ENCODE results near the gene GTF2IRD1. TPM values are rescaled to one million over a fixed set of nuclear protein-coding genes. Genes with fewer than 3 reads are reported as not detected.
A peak's percentile ranks its signal among the peaks of the same experiment; 100 is the strongest.

GTF2IRD1 gene
- total RNA-seq, 1 donor from 2014 or later, result 80.8 TPM

DNA sequence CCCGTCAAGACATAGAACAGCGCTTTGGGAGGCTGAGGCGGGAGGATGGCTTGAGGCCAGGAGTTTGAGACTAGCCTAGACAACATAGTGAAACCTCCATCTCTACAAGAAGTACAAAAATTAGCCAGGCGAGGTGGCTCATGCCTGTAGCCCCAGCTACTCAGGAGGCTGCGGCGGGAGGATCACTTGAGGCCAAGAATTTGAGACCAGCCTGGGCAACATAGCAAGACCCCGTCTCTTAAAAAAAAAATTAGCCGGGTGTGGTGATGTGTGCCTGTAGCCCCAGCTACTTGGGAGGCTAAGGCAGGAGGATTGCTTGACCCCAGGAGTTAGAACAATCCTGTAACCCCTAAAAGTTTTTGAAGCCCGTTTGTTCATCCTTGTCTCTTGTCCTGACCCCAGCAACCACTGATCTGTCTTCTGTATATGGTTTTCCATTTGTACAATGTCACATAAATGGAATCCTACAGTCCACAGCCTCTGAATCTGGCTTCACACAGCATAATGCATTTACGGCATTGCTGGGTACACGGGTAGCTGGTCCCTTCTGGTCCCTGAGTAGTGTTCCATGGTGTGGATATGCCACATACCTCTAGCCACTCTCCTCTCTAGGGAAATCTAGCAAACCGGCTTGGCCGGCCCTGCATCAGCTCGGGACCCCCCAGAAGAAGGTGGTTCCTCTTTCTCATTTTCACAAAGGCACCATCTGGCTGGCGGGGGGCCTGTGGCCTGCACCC is 8.4 kb downstream of the GTF2IRD1 start:
- H3K27me3 Mint-ChIP-seq (ENCODE audit: low read depth), result no peaks in the 10 kb centered on the region
- H3K4me1 Mint-ChIP-seq, result peaks cover 36% of the 10 kb centered on the region
- no peak overlapping the region for H3K4me3 Mint-ChIP-seq
- DNase-seq (ENCODE audit: low spot score in 2 of 2, unreplicated experiment in 2 of 2), result no peak
- H3K36me3 Mint-ChIP-seq, result peaks cover 3% of the 10 kb centered on the region
- H3K9me3 Mint-ChIP-seq, result no peaks in the 10 kb centered on the region
- TF ChIP-seq, protein P1, sequence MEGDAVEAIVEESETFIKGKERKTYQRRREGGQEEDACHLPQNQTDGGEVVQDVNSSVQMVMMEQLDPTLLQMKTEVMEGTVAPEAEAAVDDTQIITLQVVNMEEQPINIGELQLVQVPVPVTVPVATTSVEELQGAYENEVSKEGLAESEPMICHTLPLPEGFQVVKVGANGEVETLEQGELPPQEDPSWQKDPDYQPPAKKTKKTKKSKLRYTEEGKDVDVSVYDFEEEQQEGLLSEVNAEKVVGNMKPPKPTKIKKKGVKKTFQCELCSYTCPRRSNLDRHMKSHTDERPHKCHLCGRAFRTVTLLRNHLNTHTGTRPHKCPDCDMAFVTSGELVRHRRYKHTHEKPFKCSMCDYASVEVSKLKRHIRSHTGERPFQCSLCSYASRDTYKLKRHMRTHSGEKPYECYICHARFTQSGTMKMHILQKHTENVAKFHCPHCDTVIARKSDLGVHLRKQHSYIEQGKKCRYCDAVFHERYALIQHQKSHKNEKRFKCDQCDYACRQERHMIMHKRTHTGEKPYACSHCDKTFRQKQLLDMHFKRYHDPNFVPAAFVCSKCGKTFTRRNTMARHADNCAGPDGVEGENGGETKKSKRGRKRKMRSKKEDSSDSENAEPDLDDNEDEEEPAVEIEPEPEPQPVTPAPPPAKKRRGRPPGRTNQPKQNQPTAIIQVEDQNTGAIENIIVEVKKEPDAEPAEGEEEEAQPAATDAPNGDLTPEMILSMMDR (IDR thresholded peaks at IDR 0.05; ENCODE audit: unreplicated experiment), result no peak
- peak overlapping the region; percentile 93 for H3K27ac Mint-ChIP-seq

DNA sequence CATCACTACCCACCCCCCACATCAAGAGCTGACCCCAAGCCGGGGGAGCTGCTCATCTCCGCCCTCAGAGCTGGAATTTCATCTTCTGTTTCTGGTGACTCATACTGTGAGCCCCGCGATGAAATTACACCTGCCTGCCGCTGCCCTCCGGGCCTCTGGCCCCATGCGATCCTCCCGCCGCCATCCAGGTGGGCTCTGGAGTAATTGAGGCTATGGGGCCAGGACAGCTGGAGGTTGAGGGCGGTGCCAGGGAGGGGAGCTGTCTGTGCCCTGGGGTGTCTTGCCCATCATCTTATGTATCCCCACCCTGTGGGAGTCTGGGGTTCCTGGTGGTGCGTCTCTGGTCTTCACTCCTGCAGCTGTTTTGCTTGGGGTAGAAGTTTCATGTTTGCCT is 9.0 kb downstream of the GTF2IRD1 start:
- Mint-ChIP-seq H3K9me3 (no peaks in the 10 kb centered on the region), H3K4me1 (peaks cover 36% of the 10 kb centered on the region), H3K36me3 (peaks cover 3% of the 10 kb centered on the region), H3K4me3 (no peak overlapping the region), H3K27ac (peak overlapping the region; percentile 93), H3K27me3 (ENCODE audit: low read depth) (no peaks in the 10 kb centered on the region)
- DNase-seq (ENCODE audit: low spot score in 2 of 2, unreplicated experiment in 2 of 2), result no peak
- TF ChIP-seq, protein P1 (IDR thresholded peaks at IDR 0.05; ENCODE audit: unreplicated experiment), result no peak

DNA sequence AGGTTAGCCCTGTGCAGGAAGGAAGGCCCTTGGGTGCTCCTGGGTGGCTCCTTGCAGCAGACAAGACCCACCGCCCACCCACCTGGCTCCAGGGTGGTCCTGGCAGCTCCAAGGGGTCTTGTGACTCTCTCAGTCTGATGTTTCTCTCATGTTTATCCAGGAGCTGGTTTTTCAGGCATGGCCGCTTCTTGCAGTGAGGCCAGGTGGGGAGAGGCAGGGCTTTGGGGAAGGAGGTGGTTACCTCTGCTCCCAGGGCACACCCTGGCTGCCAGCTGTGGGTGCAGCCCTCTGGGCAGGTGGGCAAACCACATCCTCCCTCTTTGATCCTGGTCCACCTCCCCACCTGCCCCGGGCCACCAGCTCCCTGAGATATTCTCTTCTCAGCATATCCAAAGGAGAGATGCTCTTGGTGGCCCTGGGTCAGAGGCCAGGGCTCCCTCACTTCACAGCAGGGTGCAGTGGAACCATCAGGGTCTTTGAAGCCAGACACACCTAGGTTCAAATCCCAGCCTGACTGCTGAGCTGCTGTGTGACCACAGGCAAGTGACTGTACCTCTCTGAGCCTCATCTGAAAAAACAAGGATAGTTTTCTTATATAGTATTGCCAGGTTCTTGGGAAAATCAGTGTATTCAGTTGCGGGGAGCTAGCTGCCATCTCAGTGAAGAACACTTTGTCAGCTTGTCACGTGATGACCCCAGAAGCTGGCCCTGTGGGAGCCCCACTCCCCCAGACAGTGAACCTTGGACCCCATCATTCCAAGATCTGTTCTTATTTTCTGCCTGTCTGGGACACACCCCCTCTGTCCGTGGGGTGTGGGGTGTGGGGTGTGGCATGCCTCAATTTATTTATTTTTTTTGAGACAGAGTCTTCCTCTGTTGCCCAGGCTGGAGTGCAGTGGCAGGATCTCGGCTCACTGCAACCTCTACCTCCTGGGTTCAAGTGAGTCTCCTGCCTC is 11.5 kb downstream of the GTF2IRD1 start:
- TF ChIP-seq, protein P1 (IDR thresholded peaks at IDR 0.05; ENCODE audit: unreplicated experiment), result no peak
- no peaks in the 10 kb centered on the region for H3K9me3 Mint-ChIP-seq
- no peaks in the 10 kb centered on the region for H3K36me3 Mint-ChIP-seq
- no peaks in the 10 kb centered on the region for H3K27me3 Mint-ChIP-seq (ENCODE audit: low read depth)
- H3K4me1 Mint-ChIP-seq, result peaks cover 32% of the 10 kb centered on the region
- no peak overlapping the region for H3K4me3 Mint-ChIP-seq
- peak overlapping the region; percentile 57 for H3K27ac Mint-ChIP-seq
- no peak for DNase-seq (ENCODE audit: low spot score in 2 of 2, unreplicated experiment in 2 of 2)

DNA sequence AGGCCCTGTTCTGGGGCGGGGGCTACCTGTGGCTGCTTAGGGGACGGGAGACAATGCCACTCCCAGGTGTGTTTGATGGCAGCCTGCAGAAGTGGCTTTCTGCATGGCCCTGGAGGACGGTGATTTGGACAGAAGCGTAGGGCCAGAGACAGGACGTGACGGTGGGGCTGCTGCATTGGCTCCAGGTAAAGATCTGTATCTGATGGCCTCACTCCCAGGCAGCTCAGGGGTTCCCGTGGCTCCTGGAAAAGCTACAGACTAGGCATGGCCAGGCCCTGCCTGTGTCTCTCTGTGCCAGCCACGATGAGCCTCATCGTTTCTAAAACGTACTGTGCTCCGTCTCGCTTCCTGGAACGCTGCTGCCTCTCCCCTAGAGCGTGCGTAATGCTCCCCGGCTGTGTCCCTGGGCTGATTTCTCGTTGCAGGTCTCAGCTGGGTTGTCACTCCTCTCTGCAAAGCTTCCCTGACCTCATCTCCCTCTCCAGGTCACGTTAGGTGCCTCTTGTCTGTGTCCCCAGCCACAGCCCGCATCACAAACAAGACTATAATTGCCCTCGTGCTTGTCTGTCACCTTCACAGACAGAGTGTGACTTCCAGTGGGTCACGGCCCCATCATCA is 12.6 kb downstream of the GTF2IRD1 start:
- Mint-ChIP-seq H3K27ac (peak overlapping the region; percentile 87), H3K9me3 (no peaks in the 10 kb centered on the region), H3K4me1 (peaks cover 32% of the 10 kb centered on the region), H3K4me3 (no peak overlapping the region), H3K36me3 (no peaks in the 10 kb centered on the region), H3K27me3 (ENCODE audit: low read depth) (no peaks in the 10 kb centered on the region)
- no peak for DNase-seq (ENCODE audit: low spot score in 2 of 2, unreplicated experiment in 2 of 2)
- TF ChIP-seq, protein P1 (IDR thresholded peaks at IDR 0.05; ENCODE audit: unreplicated experiment), result no peak

DNA sequence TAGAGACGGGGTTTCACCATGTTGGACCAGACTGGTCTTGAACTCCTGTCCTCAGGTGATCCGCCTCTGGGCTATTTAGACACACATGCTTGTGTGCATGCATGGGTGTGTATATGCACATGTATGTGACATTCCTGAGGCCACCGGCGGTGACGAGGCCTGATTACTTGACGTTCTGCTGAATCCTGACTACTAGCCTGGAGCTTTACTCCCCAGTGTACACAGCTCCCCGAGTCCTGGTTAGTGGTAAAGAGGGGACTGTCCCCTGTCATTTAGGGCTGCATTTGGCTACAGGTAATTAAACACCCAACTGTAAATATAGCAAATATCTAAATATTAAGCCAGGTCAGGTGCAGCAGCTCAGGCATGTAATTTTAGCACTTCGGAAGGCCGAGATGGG is 14.2 kb downstream of the GTF2IRD1 start:
- peaks cover 2% of the 10 kb centered on the region for H3K36me3 Mint-ChIP-seq
- peak overlapping the region; percentile 67 for H3K27ac Mint-ChIP-seq
- no peaks in the 10 kb centered on the region for H3K9me3 Mint-ChIP-seq
- peaks cover 24% of the 10 kb centered on the region for H3K4me1 Mint-ChIP-seq
- no peak overlapping the region for H3K4me3 Mint-ChIP-seq
- H3K27me3 Mint-ChIP-seq (ENCODE audit: low read depth), result no peaks in the 10 kb centered on the region
- no peak for DNase-seq (ENCODE audit: low spot score in 2 of 2, unreplicated experiment in 2 of 2)
- TF ChIP-seq, protein P1 (IDR thresholded peaks at IDR 0.05; ENCODE audit: unreplicated experiment), result no peak

Data from mesothelial cell of epicardium (in vitro differentiated cells).